ENCODE data around the gene FHIT. TPM values are rescaled to one million over a fixed set of nuclear protein-coding genes. Genes with fewer than 3 reads are reported as not detected.

FHIT gene
- total RNA-seq, 1 donor: 16.9 TPM

DNA sequence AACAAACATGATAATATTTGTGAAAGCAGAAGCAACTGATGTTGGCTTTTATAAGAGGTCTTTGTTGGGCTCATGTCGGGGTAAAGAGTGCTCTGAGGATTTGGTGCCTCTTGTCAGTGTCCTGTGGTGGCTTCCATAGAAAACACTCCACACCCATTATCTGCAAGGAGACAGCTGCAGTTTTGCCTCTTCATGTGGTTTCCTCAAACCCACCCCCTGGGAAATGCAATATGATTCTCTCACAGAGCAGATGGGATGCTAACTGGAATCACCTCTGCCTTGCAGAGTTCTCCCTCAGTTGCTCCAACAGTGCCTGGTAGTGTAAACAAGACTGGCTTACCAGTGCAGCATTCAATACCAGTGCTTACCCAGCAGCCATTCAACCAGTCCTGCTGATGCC, 1430.0 kb downstream of the FHIT start:
- Histone ChIP-seq H3K9me3 (ENCODE audit: low read depth, low read length) (no peaks in the 10 kb centered on the region), H3K4me3 (ENCODE audit: low read length) (no peak overlapping the region)

DNA sequence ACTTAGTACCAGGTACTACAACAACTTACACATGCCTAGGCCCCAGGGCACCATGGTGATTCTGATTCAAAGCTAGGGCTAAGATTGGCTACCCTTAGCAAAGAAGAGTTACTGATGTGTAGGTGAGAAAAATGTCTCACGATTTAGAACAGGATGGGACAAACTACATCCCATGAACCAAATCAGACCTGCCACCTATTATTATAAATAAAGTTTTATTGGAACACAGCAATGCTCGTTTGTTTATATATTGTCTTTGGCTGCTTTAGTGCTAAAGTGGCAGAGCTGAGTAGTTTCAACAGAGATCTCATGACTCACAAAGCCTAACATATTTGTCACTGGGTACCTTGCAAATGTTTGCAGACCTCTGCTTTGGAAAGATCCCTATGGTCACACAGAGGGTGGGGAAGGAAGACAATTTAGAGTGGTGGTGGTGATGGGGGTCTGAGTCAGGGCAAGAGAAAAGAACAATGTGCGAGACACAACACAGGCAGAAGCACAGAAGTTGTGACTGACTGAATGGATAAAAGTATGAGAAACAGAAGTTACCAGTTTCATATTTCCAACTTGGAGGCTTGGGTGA, 1430.8 kb downstream of the FHIT start:
- Histone ChIP-seq H3K4me1 (ENCODE audit: insufficient read depth, low read length) (peaks cover 15% of the 10 kb centered on the region), H3K27me3 (ENCODE audit: insufficient read depth, low read length) (no peaks in the 10 kb centered on the region), H3K9me3 (ENCODE audit: low read depth, low read length) (no peaks in the 10 kb centered on the region), H3K4me3 (ENCODE audit: low read length) (no peak overlapping the region)

More for the DNA sequence above, 1430.0 kb downstream of the FHIT start:
- Histone ChIP-seq H3K27me3 (ENCODE audit: insufficient read depth, low read length) (no peaks in the 10 kb centered on the region), H3K4me1 (ENCODE audit: insufficient read depth, low read length) (peaks cover 15% of the 10 kb centered on the region)

- no peak overlapping the region for H3K4me3 ChIP-seq (ENCODE audit: low read length)
- H3K27me3 ChIP-seq (ENCODE audit: insufficient read depth, low read length): no peaks in the 10 kb centered on the region
- no peaks in the 10 kb centered on the region for H3K9me3 ChIP-seq (ENCODE audit: low read depth, low read length)
- H3K4me1 ChIP-seq (ENCODE audit: insufficient read depth, low read length): peaks cover 15% of the 10 kb centered on the region
Measured at GRCh38 chr3:59818919-59819300, 1432.3 kb downstream of the FHIT start.

DNA sequence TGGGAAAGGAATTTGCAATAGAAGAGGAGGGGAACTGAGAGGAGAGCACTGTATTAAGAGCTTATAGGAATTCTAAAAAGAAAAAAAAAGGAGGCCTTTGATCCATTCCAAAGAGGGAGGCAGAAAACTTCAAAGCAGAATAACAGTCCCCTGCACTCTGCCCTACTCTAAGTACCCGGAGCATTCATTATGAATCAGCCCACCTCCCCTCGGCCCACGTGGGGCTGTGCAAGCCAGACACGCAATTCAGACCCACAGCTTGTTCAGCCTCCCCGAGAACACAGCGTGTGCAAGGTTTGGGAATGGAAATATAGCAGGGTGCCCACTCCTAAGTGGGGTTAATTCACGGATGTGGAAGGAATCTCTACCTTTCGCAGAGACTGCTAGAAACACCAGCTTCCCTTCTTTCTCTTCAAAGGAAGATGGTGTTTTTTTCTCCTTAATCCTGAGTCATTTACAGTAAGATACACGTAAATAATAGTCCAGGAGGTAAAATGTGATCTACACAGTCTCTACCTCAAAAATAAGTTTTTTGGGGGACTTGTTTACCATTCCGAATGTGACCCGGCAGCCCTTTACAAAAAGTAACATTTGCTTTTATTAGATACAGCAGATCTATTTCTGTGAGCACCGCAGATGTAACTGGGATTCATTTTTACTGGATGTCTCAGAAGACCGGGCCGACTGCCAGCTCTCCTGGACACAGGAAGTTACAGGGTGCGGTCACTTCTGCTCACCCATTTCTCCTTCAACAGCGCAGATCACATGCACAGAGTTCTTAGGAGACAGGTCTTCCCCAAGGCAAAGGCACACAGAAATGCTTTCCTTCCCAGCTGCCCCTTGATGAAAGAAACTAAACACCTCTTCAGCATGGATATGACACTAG, 1433.0 kb downstream of the FHIT start:
- Histone ChIP-seq H3K9me3 (ENCODE audit: low read depth, low read length) (no peaks in the 10 kb centered on the region), H3K27me3 (ENCODE audit: insufficient read depth, low read length) (no peaks in the 10 kb centered on the region), H3K4me3 (ENCODE audit: low read length) (no peak overlapping the region), H3K4me1 (ENCODE audit: insufficient read depth, low read length) (peaks cover 15% of the 10 kb centered on the region)

GRCh38 chr3:59817511-59817910, 1433.7 kb downstream of the FHIT start:
- Histone ChIP-seq H3K4me1 (ENCODE audit: insufficient read depth, low read length) (peaks cover 15% of the 10 kb centered on the region), H3K27me3 (ENCODE audit: insufficient read depth, low read length) (no peaks in the 10 kb centered on the region), H3K4me3 (ENCODE audit: low read length) (no peak overlapping the region), H3K9me3 (ENCODE audit: low read depth, low read length) (no peaks in the 10 kb centered on the region)

- Histone ChIP-seq H3K4me1 (ENCODE audit: insufficient read depth, low read length) (peaks cover 15% of the 10 kb centered on the region), H3K27me3 (ENCODE audit: insufficient read depth, low read length) (no peaks in the 10 kb centered on the region), H3K4me3 (ENCODE audit: low read length) (no peak overlapping the region), H3K9me3 (ENCODE audit: low read depth, low read length) (no peaks in the 10 kb centered on the region)
Measured at GRCh38 chr3:59816312-59816711, 1434.9 kb downstream of the FHIT start.

GRCh38 chr3:59813148-59813538, 1438.1 kb downstream of the FHIT start:
- Histone ChIP-seq H3K27me3 (ENCODE audit: insufficient read depth, low read length) (no peaks in the 10 kb centered on the region), H3K4me1 (ENCODE audit: insufficient read depth, low read length) (peaks cover 7% of the 10 kb centered on the region), H3K4me3 (ENCODE audit: low read length) (no peak overlapping the region), H3K9me3 (ENCODE audit: low read depth, low read length) (no peaks in the 10 kb centered on the region)

GRCh38 chr3:59812237-59813147, 1438.8 kb downstream of the FHIT start:
- H3K9me3 ChIP-seq (ENCODE audit: low read depth, low read length): no peaks in the 10 kb centered on the region
- peaks cover under 1% of the 10 kb centered on the region for H3K4me1 ChIP-seq (ENCODE audit: insufficient read depth, low read length)
- no peaks in the 10 kb centered on the region for H3K27me3 ChIP-seq (ENCODE audit: insufficient read depth, low read length)
- H3K4me3 ChIP-seq (ENCODE audit: low read length): no peak overlapping the region

- no peaks in the 10 kb centered on the region for H3K27me3 ChIP-seq (ENCODE audit: insufficient read depth, low read length)
- no peak overlapping the region for H3K4me3 ChIP-seq (ENCODE audit: low read length)
- H3K4me1 ChIP-seq (ENCODE audit: insufficient read depth, low read length): no peaks in the 10 kb centered on the region
- no peaks in the 10 kb centered on the region for H3K9me3 ChIP-seq (ENCODE audit: low read depth, low read length)
Measured at GRCh38 chr3:59811160-59811559, 1440.1 kb downstream of the FHIT start.

DNA sequence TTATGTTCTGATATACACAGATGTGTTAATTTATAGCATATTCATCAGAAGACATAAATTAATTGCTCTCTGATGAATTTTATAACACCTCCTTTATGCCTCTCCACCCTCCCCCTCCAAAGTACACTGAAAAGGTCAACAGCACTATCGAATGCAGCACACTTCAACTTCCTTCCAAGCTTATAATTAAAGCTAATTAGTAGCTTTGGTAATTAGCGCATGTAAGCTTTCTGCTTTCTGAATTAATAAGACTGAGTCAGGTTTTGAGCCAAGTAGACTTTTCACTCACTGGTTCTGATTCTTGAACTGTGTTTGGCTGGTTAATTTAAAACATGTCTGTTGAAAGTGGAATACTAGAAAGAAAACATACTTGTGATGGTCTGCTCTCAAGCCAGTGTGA, 1440.6 kb downstream of the FHIT start:
- H3K4me1 ChIP-seq (ENCODE audit: insufficient read depth, low read length): no peaks in the 10 kb centered on the region
- no peak overlapping the region for H3K4me3 ChIP-seq (ENCODE audit: low read length)
- H3K9me3 ChIP-seq (ENCODE audit: low read depth, low read length): no peaks in the 10 kb centered on the region
- H3K27me3 ChIP-seq (ENCODE audit: insufficient read depth, low read length): no peaks in the 10 kb centered on the region

DNA sequence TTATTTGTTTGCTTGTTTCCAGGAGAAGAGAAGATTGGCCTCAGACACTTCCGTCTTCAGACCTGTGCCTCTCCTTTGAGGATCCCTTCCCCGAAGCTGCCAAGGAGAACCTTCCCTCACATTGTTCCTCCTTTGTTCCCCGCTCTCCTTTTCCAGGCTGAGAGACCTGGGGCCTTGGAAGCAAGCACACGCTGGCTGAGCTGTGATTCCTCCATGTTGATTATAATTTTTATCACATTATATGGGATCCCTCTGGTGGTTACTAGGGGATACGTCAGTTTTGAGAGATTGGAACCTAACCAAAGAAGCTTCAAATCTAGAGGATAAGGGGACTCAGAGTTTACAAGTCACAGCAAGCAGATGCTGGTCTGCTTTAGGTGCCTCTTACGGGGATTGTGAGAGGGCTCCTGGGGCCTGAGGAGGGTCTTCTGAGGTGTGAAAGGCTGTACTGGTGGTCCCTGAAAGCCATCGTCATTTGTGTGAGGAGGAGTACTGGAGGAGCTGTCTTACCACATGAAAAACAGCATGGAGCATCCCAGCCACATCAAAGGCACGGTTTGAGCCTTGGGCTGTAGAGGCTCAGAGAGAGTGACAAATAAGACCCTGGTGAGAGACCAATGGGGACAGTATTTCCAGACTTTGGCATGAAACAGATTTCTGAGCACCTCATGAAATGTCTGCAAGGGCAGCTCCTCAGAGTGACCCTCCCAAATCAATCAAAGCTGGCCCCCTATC, 1441.4 kb downstream of the FHIT start:
- no peaks in the 10 kb centered on the region for H3K9me3 ChIP-seq (ENCODE audit: low read depth, low read length)
- no peaks in the 10 kb centered on the region for H3K4me1 ChIP-seq (ENCODE audit: insufficient read depth, low read length)
- H3K4me3 ChIP-seq (ENCODE audit: low read length): no peak overlapping the region
- no peaks in the 10 kb centered on the region for H3K27me3 ChIP-seq (ENCODE audit: insufficient read depth, low read length)

DNA sequence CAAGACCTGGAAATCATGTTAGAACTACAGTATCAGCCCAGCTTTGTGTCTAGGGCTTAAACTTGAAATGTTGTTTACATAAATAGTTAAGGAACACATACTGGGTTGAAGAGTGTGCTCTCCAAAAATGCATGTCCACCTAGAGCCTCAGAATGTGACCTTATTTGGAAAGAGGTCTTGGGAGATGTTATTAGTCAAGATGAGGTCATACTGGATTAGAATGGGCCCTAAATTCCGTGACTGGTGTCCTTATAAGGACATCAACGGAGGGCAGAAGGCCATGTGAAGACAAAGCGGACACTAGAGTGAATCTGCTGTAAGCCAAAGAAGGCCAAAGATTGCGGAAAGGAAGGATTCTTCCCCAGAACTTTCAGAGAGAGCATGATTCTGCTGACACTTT, 1442.2 kb downstream of the FHIT start:
- Histone ChIP-seq H3K9me3 (ENCODE audit: low read depth, low read length) (no peaks in the 10 kb centered on the region), H3K4me3 (ENCODE audit: low read length) (no peak overlapping the region), H3K4me1 (ENCODE audit: insufficient read depth, low read length) (no peaks in the 10 kb centered on the region), H3K27me3 (ENCODE audit: insufficient read depth, low read length) (no peaks in the 10 kb centered on the region)

GRCh38 chr3:59808446-59808845, 1442.8 kb downstream of the FHIT start:
- Histone ChIP-seq H3K9me3 (ENCODE audit: low read depth, low read length) (no peaks in the 10 kb centered on the region), H3K4me3 (ENCODE audit: low read length) (no peak overlapping the region), H3K27me3 (ENCODE audit: insufficient read depth, low read length) (no peaks in the 10 kb centered on the region), H3K4me1 (ENCODE audit: insufficient read depth, low read length) (no peaks in the 10 kb centered on the region)

- Histone ChIP-seq H3K4me3 (ENCODE audit: low read length) (no peak overlapping the region), H3K9me3 (ENCODE audit: low read depth, low read length) (no peaks in the 10 kb centered on the region), H3K27me3 (ENCODE audit: insufficient read depth, low read length) (no peaks in the 10 kb centered on the region), H3K4me1 (ENCODE audit: insufficient read depth, low read length) (no peaks in the 10 kb centered on the region)
Measured at GRCh38 chr3:59803268-59803667, 1448.0 kb downstream of the FHIT start.

All from mononuclear cell (primary cell).